ENCODE results near the gene BNC2.

Gene BNC2

DNA sequence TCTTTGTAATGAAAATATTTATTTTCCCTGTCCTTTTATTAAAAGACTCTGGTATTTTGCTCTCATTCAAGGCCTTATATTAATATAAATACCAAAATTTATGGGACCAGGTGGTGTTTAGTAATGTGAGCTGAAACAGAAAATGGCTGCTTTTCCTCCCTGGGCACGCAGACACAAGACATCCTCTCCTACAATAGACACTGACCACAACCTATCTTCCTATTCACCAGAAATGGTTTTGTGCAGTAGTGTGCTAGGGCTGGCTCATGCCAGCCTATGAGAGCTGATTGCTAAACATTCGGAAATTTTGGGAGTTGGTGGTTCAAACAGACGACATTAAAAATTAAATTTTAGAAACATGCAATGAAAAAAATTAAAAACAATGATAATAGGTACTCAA, 338.2 kb downstream of the BNC2 start:
- Mint-ChIP-seq H3K27me3 (no peaks in the 10 kb centered on the region), H3K36me3 (ENCODE audit: low read depth) (no peaks in the 10 kb centered on the region), H3K4me3 (no peak overlapping the region), H3K9me3 (no peaks in the 10 kb centered on the region), H3K4me1 (ENCODE audit: low read depth) (no peaks in the 10 kb centered on the region), H3K27ac (no peak overlapping the region)

DNA sequence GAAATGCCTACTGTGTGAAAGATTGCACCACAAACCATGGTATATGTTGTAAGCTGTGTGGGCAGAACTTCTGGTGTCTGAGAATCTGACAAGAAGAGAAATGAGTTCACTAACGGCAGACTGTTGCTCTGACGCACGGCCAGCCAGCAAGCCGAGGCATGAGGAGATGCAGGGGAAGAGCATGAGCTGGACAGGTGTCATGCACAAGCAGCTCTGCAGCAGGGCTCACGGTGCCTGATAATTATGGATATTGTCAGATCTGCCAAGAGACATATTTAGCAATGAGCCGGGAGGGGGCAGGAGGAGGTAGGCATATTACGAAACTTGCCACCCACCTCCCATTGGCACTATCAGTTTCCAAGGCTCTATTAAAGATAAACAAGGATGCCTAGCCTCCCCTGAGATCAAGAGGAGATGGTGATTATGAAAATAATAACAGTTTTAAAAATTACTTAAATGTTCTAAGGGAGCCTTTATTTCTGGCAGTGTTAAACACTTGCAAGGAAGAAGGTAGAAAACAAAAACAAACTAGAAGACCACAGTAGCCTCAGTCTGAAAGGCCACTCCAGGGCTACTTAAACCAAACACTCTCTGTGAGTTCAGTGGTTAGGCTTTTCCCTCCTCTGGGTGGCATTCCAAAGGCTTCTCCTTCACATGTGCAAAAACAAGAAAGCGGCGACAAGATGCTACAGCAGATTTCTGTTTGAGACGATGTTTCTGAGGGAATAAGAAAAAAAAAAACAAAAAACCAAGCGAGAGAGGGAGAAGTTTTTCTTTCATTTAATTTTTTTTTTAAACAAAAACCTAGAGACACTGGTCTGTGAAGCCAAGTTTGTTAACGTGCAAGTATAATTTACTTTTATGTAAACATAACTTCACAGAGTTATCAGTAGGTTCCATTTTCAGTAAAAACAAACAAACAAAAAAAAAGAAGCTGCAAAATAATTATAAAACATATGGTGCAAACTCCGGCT, 339.5 kb downstream of the BNC2 start:
- no peaks in the 10 kb centered on the region for H3K27me3 Mint-ChIP-seq
- no peak overlapping the region for H3K27ac Mint-ChIP-seq
- no peaks in the 10 kb centered on the region for H3K9me3 Mint-ChIP-seq
- H3K4me1 Mint-ChIP-seq (ENCODE audit: low read depth), result no peaks in the 10 kb centered on the region
- H3K4me3 Mint-ChIP-seq, result no peak overlapping the region
- H3K36me3 Mint-ChIP-seq (ENCODE audit: low read depth), result no peaks in the 10 kb centered on the region

DNA sequence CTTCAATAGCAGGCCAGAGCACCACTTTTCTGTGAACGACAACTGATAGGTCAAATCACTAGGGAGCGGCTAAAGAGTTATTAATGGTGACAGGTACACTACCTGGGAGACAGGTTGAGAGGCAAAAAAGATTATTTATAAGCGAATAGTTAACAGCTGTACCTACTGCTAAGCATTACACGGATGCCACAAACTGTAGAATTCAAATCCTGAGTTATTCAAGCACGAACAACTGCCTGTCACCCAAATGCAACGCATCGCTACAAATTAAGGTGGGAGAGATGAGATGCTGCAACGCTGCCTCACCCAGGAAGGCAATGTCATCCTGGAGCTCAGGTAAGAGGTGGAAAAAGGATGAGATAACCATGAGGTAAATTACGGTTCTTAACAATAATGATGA, 342.9 kb downstream of the BNC2 start:
- H3K36me3 Mint-ChIP-seq (ENCODE audit: low read depth), result no peaks in the 10 kb centered on the region
- H3K27ac Mint-ChIP-seq, result no peak overlapping the region
- no peaks in the 10 kb centered on the region for H3K27me3 Mint-ChIP-seq
- no peaks in the 10 kb centered on the region for H3K9me3 Mint-ChIP-seq
- H3K4me1 Mint-ChIP-seq (ENCODE audit: low read depth), result no peaks in the 10 kb centered on the region
- H3K4me3 Mint-ChIP-seq, result no peak overlapping the region

DNA sequence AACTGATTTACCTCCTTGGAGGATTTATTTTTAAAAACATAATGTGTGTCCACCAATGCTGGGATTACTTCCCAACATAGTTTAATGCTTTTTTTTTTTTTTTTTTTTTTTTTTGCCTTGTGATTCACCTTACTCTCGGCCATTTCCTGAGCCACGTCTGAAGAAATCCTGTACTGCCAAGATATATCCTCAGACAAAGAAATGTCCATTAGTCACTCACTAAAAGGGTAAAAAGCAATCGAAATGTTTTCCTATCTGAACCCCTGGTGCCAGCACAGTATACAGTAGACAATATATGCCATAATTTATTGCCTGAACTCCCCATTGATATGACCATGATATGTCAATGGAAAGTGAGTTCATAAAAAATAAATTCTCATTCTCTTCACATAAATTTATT, 344.1 kb downstream of the BNC2 start:
- H3K27me3 Mint-ChIP-seq, result no peaks in the 10 kb centered on the region
- no peaks in the 10 kb centered on the region for H3K9me3 Mint-ChIP-seq
- H3K27ac Mint-ChIP-seq, result no peak overlapping the region
- H3K4me3 Mint-ChIP-seq, result no peak overlapping the region
- no peaks in the 10 kb centered on the region for H3K4me1 Mint-ChIP-seq (ENCODE audit: low read depth)
- H3K36me3 Mint-ChIP-seq (ENCODE audit: low read depth), result no peaks in the 10 kb centered on the region

DNA sequence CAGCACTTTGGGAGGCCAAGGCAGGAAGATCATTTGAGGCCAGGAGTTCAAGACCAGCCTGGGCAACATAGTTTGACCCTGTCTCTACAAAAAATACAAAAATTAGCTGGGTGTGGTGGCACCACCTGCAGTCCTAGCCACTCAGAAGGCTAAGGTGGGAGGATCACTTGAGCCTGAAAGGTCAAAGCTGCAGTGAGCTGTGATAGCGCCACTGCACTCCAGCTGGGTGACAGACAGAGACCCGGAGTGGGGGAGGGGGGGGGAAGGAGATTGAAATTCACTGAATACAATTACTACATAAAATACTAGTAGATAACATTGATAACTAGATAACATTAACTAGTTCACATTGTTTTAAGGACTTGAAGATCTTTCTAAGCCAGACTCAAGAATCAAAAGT, 345.6 kb downstream of the BNC2 start:
- no peaks in the 10 kb centered on the region for H3K27me3 Mint-ChIP-seq
- no peaks in the 10 kb centered on the region for H3K36me3 Mint-ChIP-seq (ENCODE audit: low read depth)
- H3K9me3 Mint-ChIP-seq, result no peaks in the 10 kb centered on the region
- no peak overlapping the region for H3K27ac Mint-ChIP-seq
- H3K4me1 Mint-ChIP-seq (ENCODE audit: low read depth), result no peaks in the 10 kb centered on the region
- no peak overlapping the region for H3K4me3 Mint-ChIP-seq

DNA sequence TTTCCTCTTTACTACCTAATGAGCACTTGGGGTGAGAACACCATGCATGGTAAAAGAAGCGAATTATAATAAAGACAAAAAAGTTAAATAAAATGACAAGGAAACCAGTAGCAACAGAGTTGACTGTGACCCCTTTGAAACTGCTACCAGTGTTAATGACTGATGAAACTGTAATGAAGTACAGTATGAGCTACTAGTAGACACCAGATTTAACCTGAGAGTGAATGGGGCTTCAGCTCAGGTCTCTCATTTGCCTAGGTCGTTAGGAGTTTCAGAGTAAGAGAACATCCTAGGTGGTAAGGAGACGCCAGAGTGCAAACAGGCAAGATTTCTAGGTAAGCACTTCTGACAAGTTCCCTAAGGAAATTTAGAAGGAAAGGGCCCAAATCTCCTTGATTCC, 346.4 kb downstream of the BNC2 start:
- no peaks in the 10 kb centered on the region for H3K27me3 Mint-ChIP-seq
- no peaks in the 10 kb centered on the region for H3K9me3 Mint-ChIP-seq
- no peaks in the 10 kb centered on the region for H3K36me3 Mint-ChIP-seq (ENCODE audit: low read depth)
- H3K27ac Mint-ChIP-seq, result no peak overlapping the region
- H3K4me3 Mint-ChIP-seq, result no peak overlapping the region
- no peaks in the 10 kb centered on the region for H3K4me1 Mint-ChIP-seq (ENCODE audit: low read depth)

DNA sequence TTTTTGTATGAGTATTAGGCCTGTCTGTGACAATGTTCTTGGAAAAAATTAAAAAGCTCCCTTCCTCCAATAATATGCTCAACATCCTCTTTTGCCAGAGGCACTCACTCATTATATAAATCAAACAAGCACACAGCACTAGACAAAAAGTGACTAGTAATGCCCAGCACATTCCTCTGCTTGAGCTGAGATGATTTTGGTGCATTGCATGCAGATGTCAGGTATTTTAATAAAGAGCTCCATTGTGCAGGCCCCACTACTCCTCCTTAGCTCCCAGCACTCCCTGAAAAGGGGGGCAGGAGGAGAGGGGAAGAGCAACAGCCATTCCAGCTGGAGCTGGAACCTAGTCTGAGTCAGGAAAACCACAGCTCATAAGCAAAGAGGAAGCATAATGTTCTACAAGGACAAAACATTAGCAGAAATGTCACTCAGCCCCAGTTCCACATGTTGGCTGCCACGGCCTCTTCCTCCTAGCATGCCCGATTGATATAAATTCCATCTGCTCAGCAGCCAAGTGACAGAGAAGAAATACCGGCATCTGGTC, 348.5 kb downstream of the BNC2 start:
- no peaks in the 10 kb centered on the region for H3K4me1 Mint-ChIP-seq (ENCODE audit: low read depth)
- no peaks in the 10 kb centered on the region for H3K9me3 Mint-ChIP-seq
- H3K36me3 Mint-ChIP-seq (ENCODE audit: low read depth), result no peaks in the 10 kb centered on the region
- H3K4me3 Mint-ChIP-seq, result no peak overlapping the region
- no peaks in the 10 kb centered on the region for H3K27me3 Mint-ChIP-seq
- H3K27ac Mint-ChIP-seq, result no peak overlapping the region

DNA sequence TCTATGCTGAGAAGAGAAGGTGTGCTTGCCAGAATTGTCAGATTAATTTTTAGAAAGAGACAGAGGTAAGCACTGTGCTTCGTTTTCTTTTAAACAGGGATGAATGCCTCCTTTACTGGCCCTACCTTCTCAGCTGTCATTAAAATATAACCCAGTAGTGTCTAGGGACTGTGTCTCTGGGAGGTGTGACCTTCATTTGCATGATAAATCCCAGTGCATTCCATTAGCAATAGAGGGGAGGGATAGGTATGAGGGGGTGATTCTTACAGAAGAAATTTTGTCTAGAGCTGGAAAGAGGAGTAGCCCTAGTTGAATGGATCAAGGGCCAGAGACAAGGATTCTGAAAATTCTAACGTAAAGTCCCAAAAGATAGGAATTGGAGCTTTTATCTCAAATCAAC, 351.5 kb downstream of the BNC2 start:
- Mint-ChIP-seq H3K4me3 (no peak overlapping the region), H3K4me1 (ENCODE audit: low read depth) (no peaks in the 10 kb centered on the region), H3K27me3 (no peaks in the 10 kb centered on the region), H3K27ac (no peak overlapping the region), H3K36me3 (ENCODE audit: low read depth) (no peaks in the 10 kb centered on the region), H3K9me3 (no peaks in the 10 kb centered on the region)

DNA sequence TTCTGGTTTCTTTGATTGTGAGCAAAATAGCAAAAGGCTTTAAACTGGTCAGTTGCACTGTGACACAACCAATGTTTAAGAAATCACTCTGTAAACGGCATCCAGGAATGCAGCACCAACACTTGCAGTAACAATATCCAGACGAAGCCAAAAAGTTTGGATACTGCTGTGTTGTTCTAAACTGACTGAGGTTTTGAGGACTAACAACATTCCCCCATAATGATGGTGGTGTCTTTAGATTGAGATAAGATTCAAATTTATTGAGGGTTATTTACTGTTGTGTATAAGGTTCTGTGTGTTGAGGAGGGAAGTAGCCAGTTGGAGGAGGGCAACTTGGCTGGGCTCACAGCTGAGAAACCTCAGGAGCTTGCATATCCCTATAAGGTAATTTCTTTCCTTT, 353.6 kb downstream of the BNC2 start:
- no peak overlapping the region for H3K27ac Mint-ChIP-seq
- no peaks in the 10 kb centered on the region for H3K4me1 Mint-ChIP-seq (ENCODE audit: low read depth)
- no peak overlapping the region for H3K4me3 Mint-ChIP-seq
- no peaks in the 10 kb centered on the region for H3K27me3 Mint-ChIP-seq
- H3K36me3 Mint-ChIP-seq (ENCODE audit: low read depth), result no peaks in the 10 kb centered on the region
- no peaks in the 10 kb centered on the region for H3K9me3 Mint-ChIP-seq

DNA sequence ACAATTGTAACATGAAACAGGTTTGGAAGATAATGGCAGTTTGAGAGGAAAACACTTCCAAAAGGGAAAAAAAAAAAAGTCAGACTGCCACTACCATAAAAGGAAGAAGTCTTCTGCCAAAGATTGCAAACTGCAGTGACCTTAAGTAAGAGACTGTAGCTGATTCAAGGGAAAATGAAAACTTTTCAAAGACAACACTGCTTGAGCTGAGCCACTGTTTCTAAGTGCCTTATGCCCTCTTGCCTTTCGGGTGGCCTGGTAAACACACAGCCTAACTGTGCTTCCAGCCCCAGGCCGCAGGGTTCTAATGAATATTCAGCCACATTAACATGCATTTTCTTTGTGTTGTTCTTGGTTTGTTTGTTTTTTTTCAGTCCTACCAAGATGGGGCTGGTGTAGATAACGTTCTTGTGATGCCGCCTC, 354.6 kb downstream of the BNC2 start:
- Mint-ChIP-seq H3K4me3 (no peak overlapping the region), H3K36me3 (ENCODE audit: low read depth) (no peaks in the 10 kb centered on the region), H3K27ac (no peak overlapping the region), H3K9me3 (no peaks in the 10 kb centered on the region), H3K27me3 (no peaks in the 10 kb centered on the region), H3K4me1 (ENCODE audit: low read depth) (no peaks in the 10 kb centered on the region)

DNA sequence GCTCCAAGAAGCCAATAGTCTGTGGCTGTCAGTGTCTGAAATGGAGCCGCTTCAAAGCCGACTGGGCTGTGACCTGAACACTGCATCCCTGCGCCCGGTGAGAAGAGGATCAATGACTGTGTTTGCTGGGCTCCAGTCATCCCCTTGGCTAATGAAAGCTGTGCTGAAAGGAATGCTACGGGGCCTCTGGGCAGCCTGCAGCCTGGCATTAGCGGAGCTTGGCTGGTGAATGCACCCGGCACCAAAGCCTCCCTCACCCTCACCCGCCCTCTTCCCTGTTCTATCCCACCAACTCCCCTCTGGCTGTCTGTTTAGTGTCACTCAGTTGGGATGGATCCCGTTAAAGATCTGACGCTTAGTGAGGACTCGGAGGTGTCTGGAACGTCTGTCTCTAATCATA, 355.3 kb downstream of the BNC2 start:
- Mint-ChIP-seq H3K27ac (no peak overlapping the region), H3K4me3 (no peak overlapping the region), H3K36me3 (ENCODE audit: low read depth) (no peaks in the 10 kb centered on the region), H3K4me1 (ENCODE audit: low read depth) (no peaks in the 10 kb centered on the region), H3K27me3 (no peaks in the 10 kb centered on the region), H3K9me3 (no peaks in the 10 kb centered on the region)

DNA sequence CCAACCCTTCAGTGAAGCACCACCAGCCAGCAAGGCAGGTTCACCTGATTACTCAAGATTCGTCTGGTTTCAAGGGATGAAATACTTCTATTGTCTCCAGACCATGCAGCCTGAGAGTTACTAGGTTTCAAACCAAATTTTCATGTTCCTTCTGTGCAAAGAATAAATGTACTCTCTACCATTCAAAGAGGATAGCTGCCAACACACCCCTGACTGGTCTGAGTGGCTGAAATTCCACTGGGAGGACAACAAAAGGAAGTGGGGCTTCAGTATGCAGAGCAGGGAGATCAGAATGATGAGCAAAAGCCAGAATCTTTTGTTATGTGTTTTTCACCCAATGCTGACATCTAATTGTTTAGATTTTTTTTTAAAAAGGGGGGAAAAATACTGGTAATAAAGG, 356.3 kb downstream of the BNC2 start:
- H3K36me3 Mint-ChIP-seq (ENCODE audit: low read depth), result no peaks in the 10 kb centered on the region
- no peaks in the 10 kb centered on the region for H3K27me3 Mint-ChIP-seq
- no peaks in the 10 kb centered on the region for H3K4me1 Mint-ChIP-seq (ENCODE audit: low read depth)
- H3K27ac Mint-ChIP-seq, result no peak overlapping the region
- no peak overlapping the region for H3K4me3 Mint-ChIP-seq
- H3K9me3 Mint-ChIP-seq, result no peaks in the 10 kb centered on the region

DNA sequence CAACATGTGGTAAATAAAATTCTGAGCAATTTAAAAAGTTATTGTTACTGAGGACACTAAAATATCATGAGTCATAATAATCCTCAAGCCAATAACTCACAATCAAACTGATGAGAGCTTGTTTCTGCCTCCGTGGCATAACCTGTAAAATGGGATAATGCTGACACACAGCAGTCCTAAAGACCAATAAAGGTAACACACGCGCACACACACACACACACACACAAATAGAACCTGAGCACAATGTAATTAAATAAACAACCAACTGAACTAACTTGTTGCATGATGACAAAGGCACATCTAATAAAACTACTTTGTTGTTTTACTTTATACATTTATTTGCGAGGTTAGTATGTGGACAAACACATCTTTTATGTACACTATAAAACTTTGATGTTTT, 358.2 kb downstream of the BNC2 start:
- Mint-ChIP-seq H3K9me3 (peaks cover 3% of the 10 kb centered on the region), H3K27me3 (no peaks in the 10 kb centered on the region), H3K27ac (no peak overlapping the region), H3K36me3 (ENCODE audit: low read depth) (no peaks in the 10 kb centered on the region), H3K4me3 (no peak overlapping the region), H3K4me1 (ENCODE audit: low read depth) (no peaks in the 10 kb centered on the region)

DNA sequence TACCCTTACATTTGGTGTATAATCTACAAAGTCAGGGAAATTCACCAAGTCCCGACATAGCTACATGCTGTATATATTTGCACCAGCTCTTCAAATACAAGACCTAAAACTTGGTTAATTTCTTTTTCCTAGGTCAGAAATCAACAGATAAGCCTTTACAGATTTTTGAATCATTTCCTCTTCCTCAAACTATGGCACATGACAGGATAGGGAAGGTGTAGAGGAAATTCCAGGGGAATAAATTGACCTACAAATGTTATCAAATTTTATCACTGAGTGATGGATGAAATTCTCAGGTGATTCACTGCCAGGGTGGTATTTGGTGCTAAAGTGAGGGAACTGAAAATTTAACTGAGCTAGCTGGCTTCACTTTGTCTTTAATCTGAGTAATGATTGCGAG, 360.0 kb downstream of the BNC2 start:
- Mint-ChIP-seq H3K36me3 (ENCODE audit: low read depth) (no peaks in the 10 kb centered on the region), H3K27ac (no peak overlapping the region), H3K9me3 (peaks cover 3% of the 10 kb centered on the region), H3K4me1 (ENCODE audit: low read depth) (no peaks in the 10 kb centered on the region), H3K27me3 (no peaks in the 10 kb centered on the region), H3K4me3 (no peak overlapping the region)

DNA sequence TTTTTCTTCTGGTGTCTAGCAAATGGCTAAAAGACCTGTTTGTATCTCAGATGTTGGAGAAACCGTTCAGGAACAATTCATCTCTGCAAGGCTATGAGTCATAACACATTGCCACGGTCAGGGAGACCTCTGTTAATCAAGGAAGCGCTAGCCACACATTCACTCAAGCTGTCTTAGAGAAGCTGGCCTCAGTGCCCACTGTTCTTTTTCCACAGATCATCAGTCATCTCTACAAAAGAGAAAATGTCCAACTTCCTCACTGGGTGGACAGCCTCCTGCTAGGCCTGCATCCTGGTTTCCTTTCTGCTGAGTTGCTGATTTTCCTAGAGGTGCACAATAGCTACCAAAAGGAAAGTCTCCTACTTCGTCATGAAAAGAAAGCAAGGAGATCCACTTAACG, 360.5 kb downstream of the BNC2 start:
- Mint-ChIP-seq H3K36me3 (ENCODE audit: low read depth) (no peaks in the 10 kb centered on the region), H3K27ac (no peak overlapping the region), H3K4me3 (no peak overlapping the region), H3K4me1 (ENCODE audit: low read depth) (no peaks in the 10 kb centered on the region), H3K9me3 (peaks cover 3% of the 10 kb centered on the region), H3K27me3 (no peaks in the 10 kb centered on the region)

DNA sequence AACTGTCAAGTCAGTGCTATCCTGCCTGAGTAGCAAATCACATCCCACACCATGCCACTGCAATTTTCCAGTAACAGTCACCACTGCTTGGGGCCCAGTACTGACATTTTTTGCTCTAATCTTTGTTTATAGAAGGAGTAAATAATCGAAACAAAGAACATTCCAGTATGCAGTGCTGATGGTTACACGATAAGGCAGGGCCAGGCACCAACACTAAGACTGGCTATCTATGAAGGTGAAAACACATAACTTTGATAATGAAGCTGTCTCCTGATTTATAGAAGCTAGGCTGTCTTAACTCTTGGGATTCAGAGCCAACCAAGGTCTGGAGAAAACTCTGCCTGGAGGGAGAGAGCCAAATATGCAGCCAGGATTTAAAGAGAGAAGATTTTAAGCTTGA, 365.3 kb downstream of the BNC2 start:
- Mint-ChIP-seq H3K4me1 (ENCODE audit: low read depth) (no peaks in the 10 kb centered on the region), H3K27ac (no peak overlapping the region), H3K36me3 (ENCODE audit: low read depth) (no peaks in the 10 kb centered on the region), H3K27me3 (no peaks in the 10 kb centered on the region), H3K9me3 (peaks cover 3% of the 10 kb centered on the region), H3K4me3 (no peak overlapping the region)
